Left ventricle myocardium superior (tissue), 1 donor: ENCODE measurements around the gene LRRK1. TPM values are rescaled to one million over a fixed set of nuclear protein-coding genes. Genes with fewer than 3 reads are reported as not detected.

Experiments used
- ATAC-seq: fragments of 200-7000 bp; cut with Tn5 transposase; one replicate; pipeline ENCODE4 v1.9.1; 2020; ENCODE audit warnings: mild to moderate bottlenecking, moderate library complexity
- DNase-seq: peaks from one replicate; pipeline ENCODE4 v3.0.0-alpha.2; 2020
- intact Hi-C: fragments of 100-400 bp; cut with micrococcal nuclease; formaldehyde crosslinking; loops from one replicate; pipeline ENCODE4 v1.11.0; 2022
- total RNA-seq: library from RNA; stranded (reverse); fragmentation: NEBNext Ultra II Directional; extraction: Animal tissue kit (Norgen Biotek cat#: 25700); gene quantifications from one replicate; pipeline ENCODE4 v1.2.1, GENCODE V29; 2021
- donor health status: DM: no; HTN: yes; CAD: no; lungs with severe emphysema.

LRRK1 gene
- total RNA-seq, 1 donor from 2014 or later = 2.3 TPM

DNA sequence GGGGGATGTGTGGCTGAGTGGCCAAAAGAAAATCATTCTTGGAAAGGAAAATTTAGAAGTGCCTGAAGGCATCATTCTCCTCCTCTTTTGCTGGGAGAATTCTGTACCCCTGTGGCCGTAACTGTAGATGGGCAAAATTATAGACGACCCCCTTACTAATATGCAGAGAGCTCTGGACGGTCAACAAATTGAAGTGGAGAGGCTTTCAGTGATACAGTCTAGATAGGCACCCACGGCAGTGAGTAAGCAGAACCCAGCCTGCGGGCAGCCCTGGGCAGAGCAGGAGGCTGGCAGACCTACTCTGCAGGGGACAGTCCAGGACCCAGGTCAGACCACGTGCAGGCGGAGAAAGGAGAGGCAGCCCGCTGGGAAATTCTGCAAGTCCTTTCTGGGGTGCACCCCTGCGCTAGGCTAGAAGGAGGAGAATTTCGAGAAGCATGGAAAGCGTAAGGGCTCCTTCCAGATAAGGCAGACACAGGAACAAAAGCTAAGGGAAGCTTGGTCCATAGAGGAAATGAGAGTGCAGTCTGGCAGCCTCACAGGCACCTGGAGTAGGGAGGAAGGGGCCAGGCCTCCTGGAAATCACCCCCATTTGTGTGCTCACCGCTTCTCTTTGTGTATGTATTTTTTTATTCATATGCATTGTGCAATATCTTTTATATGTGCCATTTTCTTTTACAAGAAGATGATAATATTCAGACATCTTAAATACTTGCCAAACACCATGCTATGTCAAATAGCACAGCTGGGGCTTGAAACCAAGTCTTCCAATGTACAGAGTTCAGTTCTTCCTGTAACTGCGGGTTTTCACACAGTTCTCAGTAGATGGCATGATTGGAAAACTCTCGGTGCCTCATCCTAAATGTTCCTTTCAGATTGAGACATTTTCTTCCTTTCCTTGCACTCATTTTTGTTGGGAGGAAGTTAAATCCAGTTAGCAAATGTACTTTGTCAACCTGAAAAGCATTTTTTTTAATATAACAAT is 40.2 kb downstream of the LRRK1 start:
- intact Hi-C loops = no loop called here
- ATAC-seq (no peak), DNase-seq (no peak)

DNA sequence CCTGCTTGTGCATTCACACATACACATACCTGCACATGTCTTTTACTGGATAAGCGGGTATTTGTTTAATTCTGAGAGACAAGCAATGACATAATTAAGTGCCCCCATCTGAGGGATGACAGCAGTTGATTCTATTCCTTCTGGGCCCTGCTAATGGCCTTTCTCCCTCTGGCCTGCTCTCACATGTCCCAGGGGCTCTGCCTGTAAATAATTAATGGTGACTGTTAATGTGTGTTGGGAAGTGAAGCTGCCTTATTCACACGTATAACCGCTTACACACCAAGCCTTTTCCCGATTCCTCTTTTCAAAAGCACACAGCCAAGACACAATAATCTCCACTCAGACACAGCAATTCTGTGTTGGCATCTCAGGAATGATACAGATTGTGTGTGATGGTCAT is 47.8 kb downstream of the LRRK1 start:
- ATAC-seq = no peak
- intact Hi-C loops = no loop called here
- DNase-seq = no peak

DNA sequence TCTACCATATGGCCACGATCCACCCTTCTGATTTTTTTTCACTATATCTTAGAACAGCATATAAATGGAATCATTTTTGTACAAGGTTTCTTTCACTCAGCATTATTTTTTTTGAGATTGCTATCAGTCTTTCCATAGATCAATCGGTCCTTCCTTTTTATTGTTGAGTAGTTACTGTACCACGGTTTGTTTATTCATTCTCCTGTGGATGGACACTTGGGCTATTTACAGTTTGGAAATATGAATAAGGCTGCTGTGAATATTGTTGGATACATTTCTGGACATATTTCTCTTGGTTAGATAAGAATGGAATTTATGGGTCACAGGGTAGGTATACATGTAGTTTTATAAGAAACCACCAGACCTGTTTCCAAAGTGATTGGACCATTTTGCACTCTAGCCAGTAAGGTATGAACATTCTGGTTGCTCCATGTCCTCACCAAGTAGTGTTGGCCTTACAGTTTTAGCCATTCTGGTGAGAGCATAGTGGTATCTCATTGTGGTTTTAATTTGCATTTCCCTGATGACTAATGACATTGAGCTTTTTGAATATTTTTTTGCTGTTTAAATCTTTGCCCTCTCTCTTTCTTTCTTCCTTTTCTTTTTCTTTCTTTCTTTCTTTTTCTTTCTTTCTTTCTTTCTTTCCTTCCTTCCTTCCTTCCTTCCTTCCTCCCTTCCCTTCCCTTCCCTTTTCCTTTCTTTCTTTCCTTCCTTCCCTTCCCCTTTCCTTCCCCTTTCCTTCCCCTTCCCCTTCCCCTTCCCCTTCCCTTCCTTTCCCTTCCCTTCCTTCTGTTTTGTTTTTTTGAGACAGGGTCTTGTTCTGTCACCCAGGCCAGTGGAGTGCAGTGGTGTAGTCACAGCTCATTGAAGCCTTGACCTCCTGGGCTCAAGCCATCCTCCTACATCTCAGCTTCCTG is 49.2 kb downstream of the LRRK1 start:
- ATAC-seq (no peak), DNase-seq (no peak)
- intact Hi-C loops = no loop called here

DNA sequence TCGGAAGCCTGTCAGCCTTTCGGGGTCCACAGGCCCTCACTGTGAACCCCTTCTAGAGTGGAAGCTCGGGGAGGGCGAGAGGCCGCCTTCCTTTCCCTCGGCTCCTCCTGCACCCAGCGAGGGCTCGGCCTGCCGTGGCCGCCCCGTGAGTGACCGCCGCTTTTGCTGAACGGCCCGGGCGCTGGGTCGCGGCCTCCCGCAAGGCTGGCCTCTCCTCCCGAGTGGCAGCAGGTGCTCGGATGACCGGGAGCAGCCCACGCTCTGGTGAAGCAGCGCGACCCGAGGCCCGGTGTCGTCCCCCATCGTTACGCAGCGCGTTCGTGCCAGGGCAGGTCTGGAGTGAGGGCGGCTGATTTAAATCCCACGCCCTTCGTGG is 53.8 kb downstream of the LRRK1 start:
- DNase-seq = no peak
- ATAC-seq = no peak
- intact Hi-C loops = no loop called here

DNA sequence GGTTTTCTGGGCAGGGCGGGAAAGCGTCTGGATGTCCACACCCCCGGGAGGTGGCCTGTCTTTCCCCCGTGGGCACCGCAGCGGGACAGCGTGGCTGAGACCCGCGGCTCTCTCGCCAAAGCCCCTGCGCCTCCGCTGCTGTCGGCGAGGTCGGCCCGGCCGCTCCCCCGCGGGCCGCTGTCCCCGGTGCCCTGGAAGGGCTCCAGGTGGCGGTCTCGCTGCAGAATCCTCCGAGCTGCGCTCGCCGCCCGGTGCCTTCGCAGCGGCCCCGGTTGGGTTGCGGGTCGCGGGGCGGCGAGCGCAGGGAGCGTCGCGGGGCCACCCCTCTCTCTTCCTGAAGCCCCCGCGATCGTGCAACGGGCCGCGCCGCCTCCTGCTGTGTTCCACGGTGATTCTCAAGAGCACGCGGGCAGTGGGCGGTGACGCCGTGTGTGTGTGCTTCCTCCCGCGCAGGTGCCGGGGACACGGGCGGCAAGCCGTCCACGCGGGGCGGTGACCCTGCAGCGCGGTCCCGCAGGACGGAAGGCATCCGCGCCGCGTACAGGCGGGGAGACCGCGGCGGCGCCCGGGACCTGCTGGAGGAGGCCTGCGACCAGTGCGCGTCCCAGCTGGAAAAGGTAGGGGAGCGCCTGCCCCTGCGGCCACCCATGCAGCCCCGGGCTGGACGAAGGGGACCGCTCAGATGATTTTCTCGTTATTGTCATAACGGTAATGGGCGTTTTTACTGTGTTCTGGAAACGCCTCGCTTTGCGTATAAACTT is 54.4 kb downstream of the LRRK1 start:
- ATAC-seq = no peak

DNA sequence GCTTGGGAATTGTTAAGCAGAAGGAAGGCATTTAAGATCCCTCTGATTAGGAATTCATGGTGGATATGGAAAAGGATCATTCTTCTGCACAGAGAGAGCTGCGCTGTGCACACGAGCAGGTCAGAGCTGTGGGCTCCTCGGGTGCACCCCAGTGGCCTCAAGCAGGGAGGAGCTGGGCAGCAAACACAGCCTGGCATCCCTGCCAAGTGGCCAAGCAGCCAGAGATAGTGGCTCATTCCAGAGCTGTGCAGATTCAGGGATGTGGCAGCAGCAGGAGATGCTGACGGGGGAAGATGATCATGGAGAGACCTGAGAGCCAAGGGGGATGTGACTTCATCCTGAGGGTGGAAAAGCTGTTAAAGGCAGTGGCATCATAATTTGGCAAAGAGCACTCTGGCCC is 55.9 kb downstream of the LRRK1 start:
- intact Hi-C loops = no loop called here
- ATAC-seq (no peak), DNase-seq (no peak)

More for the DNA sequence above, 54.4 kb downstream of the LRRK1 start:
- intact Hi-C loops = no loop called here
- DNase-seq = no peak

DNA sequence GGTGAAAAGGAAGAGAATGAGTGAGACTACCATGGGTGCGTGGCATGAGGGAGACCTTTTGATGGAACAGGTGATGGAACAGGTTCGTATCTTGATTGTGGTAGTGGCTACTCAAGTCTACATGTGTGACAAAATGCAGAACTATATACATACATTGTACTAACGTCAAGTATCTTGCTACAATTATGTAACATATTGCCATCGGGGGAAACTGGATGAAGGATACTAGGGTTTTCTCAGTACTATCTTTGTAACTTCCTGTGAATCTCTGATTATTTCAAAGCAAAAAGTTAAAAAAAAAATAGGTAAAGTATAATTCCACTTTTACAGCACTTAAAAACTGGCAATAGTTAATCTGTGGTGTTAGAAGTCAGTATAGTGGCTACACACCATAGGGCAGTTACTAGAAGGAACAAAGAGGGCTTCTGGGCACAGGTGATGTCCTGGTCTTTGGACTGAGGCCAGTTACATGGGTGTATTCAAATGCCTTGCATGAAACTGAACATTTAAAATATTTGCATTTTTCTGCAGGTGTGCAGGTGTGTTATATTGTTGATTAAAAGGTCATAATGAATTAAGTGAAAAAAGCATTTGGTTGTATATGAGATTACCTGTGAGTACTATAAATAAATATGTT is 61.4 kb downstream of the LRRK1 start:
- no peak for ATAC-seq
- intact Hi-C loops = no loop called here
- DNase-seq = no peak

DNA sequence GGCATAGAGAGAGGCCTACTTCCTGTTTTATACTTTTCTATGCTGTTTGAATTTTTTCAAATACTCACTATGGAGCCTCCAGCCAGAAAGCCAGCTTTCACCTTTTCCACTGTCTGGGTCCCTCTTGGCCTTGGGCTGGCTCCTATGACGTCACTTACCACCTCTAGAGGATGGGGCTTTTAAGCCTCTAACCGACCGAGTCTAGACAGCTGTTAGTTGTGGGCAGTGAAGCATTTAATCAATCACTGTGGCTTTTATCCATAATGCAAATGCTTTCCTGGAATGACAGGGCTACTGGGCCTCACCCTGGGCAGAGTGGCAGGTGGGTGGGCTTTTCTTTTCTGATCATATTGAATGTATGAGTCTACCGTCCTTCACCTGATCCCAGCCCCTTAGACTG is 61.9 kb downstream of the LRRK1 start:
- ATAC-seq = no peak
- intact Hi-C loops = no loop called here
- DNase-seq = no peak

DNA sequence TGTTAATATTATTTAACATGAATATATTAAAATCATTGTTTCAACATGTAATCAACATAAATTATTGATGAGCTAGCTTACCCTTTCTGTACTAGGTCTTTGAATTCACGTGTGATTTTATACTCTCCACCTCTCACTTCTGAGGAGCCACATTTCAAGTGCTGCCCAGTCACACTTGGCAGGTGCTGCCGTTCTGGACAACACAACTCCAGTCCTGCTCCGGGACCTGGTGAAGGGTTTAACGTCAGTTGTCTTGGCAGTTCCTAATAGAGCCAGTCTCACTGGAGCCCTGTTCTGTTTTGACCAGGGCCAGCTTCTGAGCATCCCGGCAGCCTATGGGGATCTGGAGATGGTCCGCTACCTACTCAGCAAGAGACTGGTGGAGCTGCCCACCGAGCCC is 64.1 kb downstream of the LRRK1 start:
- intact Hi-C loops = no loop called here
- no peak for ATAC-seq
- DNase-seq = no peak

DNA sequence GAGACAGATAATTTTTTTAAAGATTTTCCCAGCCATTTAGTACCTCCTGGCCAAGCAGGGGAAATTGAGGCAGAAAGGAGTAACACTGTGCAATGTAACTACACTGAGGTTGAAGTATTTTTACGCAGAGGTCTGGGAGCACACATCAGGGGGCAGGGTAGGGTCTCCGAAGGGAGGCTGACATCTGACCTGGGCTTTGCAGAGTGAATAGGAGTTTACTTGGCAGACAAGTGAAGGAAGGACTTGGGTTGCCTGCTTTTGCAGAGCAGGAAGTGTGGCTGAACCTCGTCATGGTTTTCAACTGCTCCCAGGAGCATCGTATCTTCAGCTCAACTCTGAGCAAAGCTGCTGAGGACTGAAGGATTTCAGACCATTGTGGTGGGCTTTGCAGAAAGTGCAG is 66.2 kb downstream of the LRRK1 start:
- intact Hi-C loops = no loop called here
- DNase-seq = no peak
- no peak for ATAC-seq

DNA sequence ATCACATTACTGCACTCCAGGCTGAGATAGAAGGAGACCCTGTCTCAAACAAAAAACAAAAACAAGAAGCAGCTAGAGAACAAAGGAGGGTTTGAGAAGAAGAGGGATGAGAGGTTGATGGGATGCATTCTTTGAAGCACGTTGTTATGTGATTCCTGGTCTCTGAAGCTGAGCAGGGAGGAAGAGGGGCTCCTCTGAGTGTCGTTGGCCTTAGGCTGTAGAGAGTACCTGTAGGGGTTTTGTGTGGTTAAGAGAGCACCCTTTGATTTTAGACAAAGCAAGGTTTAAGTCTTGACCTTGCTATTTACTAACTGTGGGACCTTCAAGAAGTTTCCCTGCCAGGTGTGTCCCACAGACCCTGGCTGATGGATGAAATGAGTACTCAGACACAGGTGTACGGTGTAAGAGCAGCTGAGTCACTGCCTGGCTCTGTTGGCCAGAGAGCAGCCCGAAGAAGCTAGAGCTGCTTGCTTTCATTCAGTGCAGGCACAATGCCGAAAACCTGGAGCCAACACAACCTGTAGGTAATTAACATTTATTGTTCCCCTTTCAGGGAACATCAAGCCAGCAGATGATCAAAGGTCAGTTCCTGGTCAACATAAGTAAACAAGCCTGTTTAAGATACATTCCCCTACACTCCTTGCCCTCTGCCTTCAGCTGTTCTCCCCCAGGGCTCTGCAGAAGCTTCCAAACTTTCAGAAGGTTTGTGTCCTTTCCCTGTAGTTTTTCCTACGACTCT is 67.2 kb downstream of the LRRK1 start:
- intact Hi-C loops = no loop called here
- DNase-seq (no peak), ATAC-seq (no peak)

DNA sequence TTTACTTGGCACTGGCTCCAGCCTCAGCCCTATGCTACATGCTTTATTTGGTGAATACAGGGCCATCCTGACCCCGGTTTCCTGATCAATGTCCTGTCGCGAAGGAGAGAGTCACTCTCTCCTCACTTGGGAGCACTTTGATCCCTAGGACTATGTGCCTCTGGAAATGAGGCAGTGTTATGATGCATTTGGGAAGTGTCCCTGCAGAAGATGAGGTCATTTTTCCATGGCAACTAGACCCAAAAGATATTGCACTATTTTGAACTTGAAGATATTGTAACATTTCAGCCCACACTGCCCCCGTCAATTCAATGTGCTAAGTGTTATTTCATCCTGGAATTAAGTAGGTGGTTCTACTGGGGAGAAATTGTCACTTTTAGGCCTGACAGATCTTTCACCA is 68.0 kb downstream of the LRRK1 start:
- DNase-seq (no peak), ATAC-seq (peak; percentile 69)
- intact Hi-C loops = no loop called here

DNA sequence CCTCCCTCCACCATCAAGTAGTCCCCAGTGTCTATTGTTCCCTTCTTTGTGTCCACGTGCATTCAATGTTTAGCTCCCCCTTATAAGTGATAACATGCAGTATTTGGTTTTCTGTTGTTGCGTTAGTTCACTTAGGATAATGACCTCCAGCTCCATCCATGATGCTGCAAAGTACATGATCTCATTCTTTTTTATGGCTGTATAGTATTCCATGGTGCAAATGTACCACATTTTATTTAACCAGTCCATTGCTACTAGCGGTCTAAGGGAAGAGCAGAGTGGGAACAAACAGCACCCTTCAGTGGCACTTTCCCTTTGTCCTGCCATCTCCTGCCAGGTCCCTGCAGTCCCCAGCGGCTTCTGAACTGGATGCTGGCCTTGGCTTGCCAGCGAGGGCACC is 69.1 kb downstream of the LRRK1 start:
- intact Hi-C loops = no loop called here
- ATAC-seq = no peak

DNA sequence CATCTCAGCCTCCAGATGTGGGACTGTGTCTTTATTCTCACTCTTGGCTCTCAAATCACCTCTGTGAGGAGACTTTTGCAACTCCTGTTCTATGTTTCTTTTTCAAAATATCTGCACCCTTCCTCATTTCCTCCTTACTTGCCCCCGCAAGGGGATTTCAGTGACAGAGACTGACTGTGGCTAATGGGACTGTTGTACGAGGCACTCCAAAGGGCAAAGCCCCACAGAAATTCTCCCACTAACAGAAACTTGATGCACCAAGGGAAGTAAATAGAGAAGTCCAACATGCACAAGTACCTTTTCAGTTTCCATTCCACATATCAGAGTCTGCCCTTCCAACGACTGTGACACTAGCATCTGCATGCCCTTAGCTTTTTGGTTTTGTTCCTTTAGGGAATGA is 69.7 kb downstream of the LRRK1 start:
- no peak for DNase-seq
- no peak for ATAC-seq
- intact Hi-C loops = no loop called here

More for the DNA sequence above, 69.1 kb downstream of the LRRK1 start:
- no peak for DNase-seq

DNA sequence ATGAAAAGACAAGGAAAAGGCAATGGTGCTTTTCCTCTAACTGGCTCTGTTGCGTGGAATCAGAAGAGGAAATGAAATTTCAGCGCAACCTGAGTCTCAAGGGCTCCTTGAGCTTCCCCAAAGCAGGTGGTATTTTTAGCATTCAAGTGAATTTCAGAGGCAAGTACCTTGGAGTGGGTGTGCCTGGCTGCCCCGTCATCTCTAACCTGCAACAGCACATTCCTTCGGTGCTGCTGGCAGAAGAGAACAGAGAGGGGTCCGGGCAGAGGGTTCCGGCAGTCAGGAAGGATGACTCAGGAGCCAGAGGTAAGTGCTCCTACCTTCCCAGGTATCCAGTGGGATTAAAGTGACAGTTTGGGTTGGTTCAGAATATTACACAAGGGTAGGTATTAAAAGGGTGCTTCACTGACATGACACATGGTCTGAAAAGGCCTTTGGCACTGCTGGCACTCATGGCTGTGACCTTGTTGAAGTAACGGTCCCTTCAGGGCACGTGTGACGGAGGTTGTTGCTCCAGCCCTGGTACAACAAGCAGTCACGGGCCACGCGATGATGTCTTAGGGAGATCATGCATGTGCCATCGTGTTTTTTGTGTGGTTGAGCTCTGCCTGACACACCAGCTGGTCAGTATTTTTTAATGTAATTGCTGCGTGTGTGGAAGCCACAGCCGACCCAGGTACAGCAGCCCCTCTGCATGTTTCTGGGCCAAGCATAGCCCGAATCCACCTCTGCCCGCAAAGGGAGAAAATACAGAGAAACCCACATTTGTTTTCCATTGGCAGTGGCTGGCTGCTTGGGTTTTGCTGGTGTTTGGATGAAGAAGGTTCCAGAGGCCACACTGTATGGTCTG is 75.7 kb downstream of the LRRK1 start:
- intact Hi-C loops = no loop called here
- ATAC-seq (no peak), DNase-seq (no peak)

DNA sequence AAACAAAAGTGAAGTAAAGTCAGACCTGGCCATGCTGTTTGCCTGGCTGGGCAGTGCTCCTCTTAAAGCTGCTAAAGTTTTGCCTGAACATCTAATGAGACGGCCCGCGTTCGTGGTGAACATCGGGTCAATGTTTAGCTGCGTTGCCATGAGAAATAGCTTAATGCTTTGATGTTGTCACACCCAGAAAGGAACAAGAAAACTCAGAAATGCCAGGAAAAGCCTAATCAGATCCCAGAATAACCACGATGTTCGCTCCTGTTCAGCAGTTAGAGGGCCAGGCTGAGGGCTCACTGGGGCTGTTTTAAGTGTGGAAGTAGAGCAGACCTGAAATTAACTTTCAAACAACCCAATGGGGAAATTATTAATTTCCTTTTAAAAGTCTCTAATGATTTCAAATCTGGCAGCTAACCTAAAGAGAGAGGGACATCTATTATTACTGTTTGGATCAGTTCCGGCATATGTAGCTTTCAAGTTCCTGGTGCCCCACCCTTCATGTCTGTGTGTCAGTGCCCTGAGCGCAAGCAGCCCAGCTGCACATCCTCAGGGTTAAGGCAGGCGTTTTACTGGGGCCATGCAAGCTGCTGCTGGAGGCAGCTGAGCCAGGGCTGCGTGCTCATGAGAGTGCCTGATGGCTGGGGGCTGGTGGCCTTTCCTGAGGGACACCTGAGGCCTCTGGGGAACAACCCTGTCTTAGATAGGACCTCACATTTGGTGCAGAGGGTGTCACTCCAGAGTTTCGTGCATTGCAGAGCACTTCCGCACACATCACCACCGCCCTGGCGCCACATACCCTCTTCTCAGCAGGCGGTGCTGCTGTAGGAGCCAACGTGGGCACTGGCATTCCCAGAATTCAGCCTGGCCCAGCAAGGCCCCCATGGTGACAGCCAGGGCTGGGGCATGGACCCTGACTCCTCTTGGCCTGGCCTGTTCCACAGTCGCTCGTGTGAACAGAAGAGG is 76.6 kb downstream of the LRRK1 start:
- DNase-seq (no peak), ATAC-seq (no peak)
- intact Hi-C loops = no loop called here
